Spinal cord (tissue), 10 donors: ENCODE measurements around the gene COG5. TPM values are rescaled to one million over a fixed set of nuclear protein-coding genes. Genes with fewer than 3 reads are reported as not detected.

Experiments used
- DNase-seq, 6 donors: peaks; one replicate each; pipeline versions ENCODE4 v3.0.0 to v3.0.0-alpha.2; 2013 to 2015; ENCODE audit warnings: low spot score in 6 of 6, low read depth in 4 of 6
- H3K27ac ChIP-seq: one replicate; pipeline ENCODE4 v1.5.1; 2013; ENCODE audit warnings: low read depth, low read length, control low read depth
- H3K27me3 ChIP-seq: one replicate; pipeline ENCODE4 v1.6.1; 2013; ENCODE audit warnings: low read length; ENCODE audit not compliant: control insufficient read depth, insufficient read depth
- H3K36me3 ChIP-seq: one replicate; pipeline ENCODE4 v1.6.1; 2013; ENCODE audit warnings: low read length; ENCODE audit not compliant: control insufficient read depth, insufficient read depth
- H3K4me1 ChIP-seq: one replicate; pipeline ENCODE4 v1.6.1; 2013; ENCODE audit warnings: low read length; ENCODE audit not compliant: control insufficient read depth, insufficient read depth
- H3K4me3 ChIP-seq: one replicate; pipeline ENCODE4 v1.5.1; 2013; ENCODE audit warnings: low read depth, low read length, control low read depth
- H3K9me3 ChIP-seq: one replicate; pipeline ENCODE4 v1.6.1; 2013; ENCODE audit warnings: low read length; ENCODE audit not compliant: control insufficient read depth, insufficient read depth
- WGBS: methylation state at CpG from one replicate; pipeline ENCODE4 v1.1.5; 2013; ENCODE audit warnings: missing lambda C conversion rate; ENCODE audit not compliant: insufficient coverage; 5-methylcytosine and 5-hydroxymethylcytosine counted together
- polyA plus RNA-seq, 2 donors: library from polyadenylated mRNA; unstranded; fragments of 120-200 nt; gene quantifications; one replicate each; pipeline ENCODE4 v1.2.1, GENCODE V29; 2013; ENCODE audit not compliant: insufficient read length in 2 of 2
- total RNA-seq, 2 donors: library from RNA; depleted of rRNA in 1 of 2; stranded (reverse); fragments of 120-200 nt in 1 of 2; fragments of >200 nt in 1 of 2; gene quantifications; one replicate each; pipeline versions ENCODE4 v1.2.3 to v1.2.4, GENCODE V29; 2013 to 2014
- donor health status: healthy.

Gene COG5
- total and polyA plus RNA-seq, 4 donors = 18.9 to 48.2 (median 31.5) TPM

DNA sequence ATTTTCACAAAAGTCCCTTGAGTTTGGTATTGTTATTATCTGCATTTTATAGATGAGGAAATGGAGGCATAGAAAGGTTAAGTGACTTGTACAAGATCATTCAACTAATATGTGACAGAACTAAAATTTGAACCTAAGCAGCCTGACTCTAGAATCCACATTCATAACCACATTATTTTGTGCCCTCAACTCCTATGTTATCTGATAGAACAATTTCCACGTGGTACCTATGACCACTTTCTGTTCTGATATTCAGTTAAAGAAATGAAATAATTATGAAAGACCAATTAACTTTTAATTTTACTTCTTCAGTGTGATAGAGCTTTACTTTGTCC lies 33.8 kb upstream of the COG5 start:
- Histone ChIP-seq H3K4me1 (no peaks in the 10 kb centered on the region), H3K9me3 (no peaks in the 10 kb centered on the region), H3K27ac (no peak overlapping the region), H3K4me3 (no peak overlapping the region), H3K27me3 (no peaks in the 10 kb centered on the region), H3K36me3 (peaks cover 3% of the 10 kb centered on the region)
- WGBS = no CpG with 5 or more reads among the region's 1 CpG
- DNase-seq = no peak

DNA sequence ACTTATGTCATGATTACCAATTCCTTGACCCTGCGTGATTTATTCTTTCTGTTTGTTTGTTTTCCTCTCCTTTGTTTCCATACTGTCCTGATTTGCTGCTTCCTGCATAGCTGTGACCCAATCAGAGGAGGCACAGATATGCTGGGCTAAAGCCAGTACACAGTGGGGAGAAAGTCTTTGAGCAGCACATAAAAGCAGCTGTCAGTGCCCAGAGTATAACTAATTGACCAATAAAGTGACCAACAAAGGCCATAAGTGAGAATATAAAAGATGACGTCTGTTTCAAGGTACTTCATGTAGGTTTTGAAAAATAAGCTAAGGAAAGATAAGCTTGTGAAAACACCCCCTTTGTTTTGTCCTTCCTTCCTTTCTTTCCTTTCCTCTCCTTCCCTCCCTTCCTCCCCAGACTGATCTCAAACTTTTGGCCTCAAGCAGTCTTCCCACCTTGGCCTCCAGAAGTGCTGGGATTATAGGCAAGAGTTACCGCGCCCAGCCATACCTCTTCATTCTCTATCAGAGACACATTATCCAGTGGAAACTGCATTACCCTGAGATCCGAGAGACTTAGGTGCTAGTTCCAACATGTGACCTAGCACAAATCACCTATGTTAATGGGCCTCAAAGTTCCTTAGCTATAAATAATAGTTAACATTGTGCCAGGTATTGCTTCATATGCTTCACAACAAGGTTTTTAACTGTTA lies 33.3 kb upstream of the COG5 start:
- Histone ChIP-seq H3K9me3 (no peaks in the 10 kb centered on the region), H3K36me3 (peaks cover 3% of the 10 kb centered on the region), H3K4me3 (no peak overlapping the region), H3K27me3 (no peaks in the 10 kb centered on the region), H3K4me1 (no peaks in the 10 kb centered on the region), H3K27ac (no peak overlapping the region)
- DNase-seq = peak in 2 of 6 donors; percentile 10 to 16
- no CpG with 5 or more reads among the region's 5 CpGs for WGBS

DNA sequence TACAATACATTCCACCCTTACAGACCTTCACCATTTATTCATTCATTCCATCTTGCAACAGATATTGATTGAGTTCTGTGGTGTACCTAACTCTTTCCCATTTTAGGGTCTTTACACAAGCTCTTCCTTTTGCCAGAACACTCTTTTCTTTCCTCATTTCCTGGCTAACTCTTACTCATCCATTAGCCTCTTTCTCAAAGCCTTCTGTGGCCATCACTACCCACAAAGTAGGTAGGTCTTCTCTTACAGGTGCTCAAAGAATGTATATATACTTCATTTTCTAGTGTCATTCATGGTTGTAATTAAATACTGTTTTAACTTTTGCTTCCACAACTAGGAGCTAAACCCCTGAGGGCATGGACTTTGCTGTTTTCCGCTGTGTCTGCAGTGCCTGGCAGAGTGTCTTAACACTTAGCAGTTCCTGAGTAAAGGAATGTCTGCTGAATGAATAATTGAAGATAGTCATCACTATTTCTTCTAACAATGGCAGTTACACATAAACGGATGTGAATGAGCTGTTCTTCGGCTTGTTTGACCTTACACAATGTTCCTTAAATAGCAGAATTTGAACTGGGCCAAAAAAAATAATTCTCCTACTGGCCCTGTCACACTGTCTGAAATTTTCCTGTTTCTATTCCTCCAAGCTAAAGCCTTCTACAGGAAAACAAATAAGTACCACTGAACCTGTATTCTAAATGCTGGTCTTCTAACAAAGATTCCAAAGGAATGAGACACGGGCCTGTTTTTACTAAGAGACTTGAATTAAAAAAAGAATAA lies 31.4 kb upstream of the COG5 start:
- Histone ChIP-seq H3K4me3 (no peak overlapping the region), H3K27ac (no peak overlapping the region)
- 33% methylated on average over 1 of the region's 4 CpGs for WGBS

DNA sequence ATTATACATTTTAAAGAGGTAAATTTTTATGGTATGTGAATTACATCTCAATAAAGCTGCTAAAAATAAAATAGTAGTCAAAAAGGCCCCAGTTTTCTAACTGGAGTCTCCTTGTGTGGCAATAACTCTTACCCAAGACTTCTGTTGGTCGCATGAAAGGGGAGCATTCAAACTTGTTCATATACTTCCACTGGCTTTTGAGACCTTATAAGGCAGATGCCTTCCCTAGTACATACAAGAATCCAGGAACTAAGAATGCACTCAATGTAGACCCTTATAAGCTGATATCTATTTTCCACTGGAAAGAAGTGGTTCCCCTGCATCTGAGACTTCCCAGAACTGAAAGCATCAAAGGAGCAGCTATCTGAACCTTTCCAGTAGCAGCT lies 29.3 kb upstream of the COG5 start:
- Histone ChIP-seq H3K9me3 (no peaks in the 10 kb centered on the region), H3K4me3 (no peak overlapping the region), H3K36me3 (peaks cover 3% of the 10 kb centered on the region), H3K27ac (no peak overlapping the region), H3K27me3 (no peaks in the 10 kb centered on the region), H3K4me1 (no peaks in the 10 kb centered on the region)
- no peak for DNase-seq
- 91% methylated on average over 1 of the region's 1 CpG for WGBS

More for the DNA sequence above, 31.4 kb upstream of the COG5 start:
- H3K9me3 ChIP-seq = no peaks in the 10 kb centered on the region
- no peaks in the 10 kb centered on the region for H3K27me3 ChIP-seq
- peak in 1 of 6 donors; percentile 20 for DNase-seq
- no peaks in the 10 kb centered on the region for H3K4me1 ChIP-seq
- peaks cover 3% of the 10 kb centered on the region for H3K36me3 ChIP-seq

DNA sequence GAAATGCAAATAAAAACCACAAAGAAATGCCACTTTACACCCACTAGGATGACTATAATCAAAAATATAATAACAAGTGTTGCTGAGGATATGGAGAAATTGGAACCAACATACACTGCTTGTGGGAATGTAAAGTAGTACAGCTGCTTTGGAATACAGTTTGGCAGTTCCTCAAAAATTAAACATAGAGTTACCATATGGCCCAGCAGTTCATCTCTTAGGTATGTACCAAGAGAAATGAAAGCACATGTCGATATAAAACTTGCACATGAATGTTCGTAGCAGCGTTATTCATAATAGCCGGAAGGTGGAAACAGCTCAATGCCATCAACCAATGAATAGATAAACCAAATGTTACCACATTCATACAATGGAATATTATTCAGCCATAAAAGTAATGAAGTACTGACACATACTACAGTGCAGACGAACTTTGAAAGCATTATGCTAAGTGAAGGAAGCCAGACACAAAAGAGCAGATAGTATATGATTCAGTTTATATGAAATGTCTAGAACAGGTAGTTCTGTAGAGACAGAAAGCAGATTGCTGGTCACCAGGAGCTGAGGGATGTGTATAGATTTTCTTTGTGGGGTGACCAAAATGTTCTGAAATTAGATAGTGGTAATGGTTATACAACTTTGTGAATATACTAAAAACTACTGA lies 28.8 kb upstream of the COG5 start:
- WGBS = no CpG with 5 or more reads among the region's 5 CpGs
- Histone ChIP-seq H3K9me3 (no peaks in the 10 kb centered on the region), H3K27ac (no peak overlapping the region), H3K4me3 (no peak overlapping the region), H3K27me3 (no peaks in the 10 kb centered on the region), H3K4me1 (no peaks in the 10 kb centered on the region), H3K36me3 (peaks cover 3% of the 10 kb centered on the region)
- DNase-seq = peak in 2 of 6 donors; percentile 29 to 80

DNA sequence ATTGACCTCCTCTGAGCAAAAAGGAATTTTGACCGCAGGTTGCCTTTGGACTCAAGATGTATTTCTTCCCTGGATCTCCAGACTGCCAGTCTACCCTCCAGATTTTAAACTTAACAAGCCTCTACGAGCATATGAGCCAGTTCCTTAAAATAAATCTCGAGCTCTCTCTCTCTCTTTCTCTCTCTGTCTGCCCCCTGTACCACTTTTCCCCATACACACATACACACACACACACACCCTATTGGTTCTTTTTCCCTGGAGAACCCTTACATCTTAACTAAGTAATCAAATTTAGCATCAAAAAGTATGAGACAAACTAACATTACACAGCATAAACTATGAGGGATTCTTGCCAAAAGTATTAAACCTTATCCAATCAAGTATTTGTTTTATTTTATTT lies 27.7 kb upstream of the COG5 start:
- H3K9me3 ChIP-seq = no peaks in the 10 kb centered on the region
- DNase-seq = peak in 1 of 6 donors; percentile 77
- no peak overlapping the region for H3K27ac ChIP-seq
- peaks cover 3% of the 10 kb centered on the region for H3K36me3 ChIP-seq
- no peak overlapping the region for H3K4me3 ChIP-seq
- 100% methylated on average over 3 of the region's 3 CpGs for WGBS
- no peaks in the 10 kb centered on the region for H3K27me3 ChIP-seq
- no peaks in the 10 kb centered on the region for H3K4me1 ChIP-seq

DNA sequence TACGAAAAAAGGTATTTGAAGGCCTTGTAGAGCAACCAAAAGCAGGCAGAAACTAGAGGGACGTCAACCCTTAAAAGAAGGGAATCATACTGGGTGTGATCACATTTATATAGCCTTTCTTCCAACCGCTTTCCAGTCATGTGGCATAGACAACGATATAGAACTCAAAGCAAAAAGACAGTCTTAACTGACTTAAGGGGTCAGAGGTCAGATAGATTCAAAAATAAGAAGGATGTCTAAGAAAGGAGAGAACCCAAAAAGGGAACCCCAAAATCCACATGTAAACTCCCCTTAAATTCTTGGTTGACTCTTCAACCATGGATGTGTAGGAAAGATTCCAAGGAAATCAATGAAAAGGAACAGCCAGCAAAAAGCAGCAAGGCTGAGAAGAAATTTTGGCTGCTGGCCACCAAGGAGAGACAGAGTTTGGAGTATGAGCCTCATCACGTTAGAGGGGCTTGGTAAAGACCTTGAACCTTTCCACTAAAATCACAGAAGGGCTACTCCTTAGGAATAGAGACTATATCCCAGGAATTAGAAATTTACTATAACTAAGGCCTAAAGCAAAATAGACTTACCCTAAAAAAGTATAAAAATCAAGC lies 24.9 kb upstream of the COG5 start:
- H3K4me1 ChIP-seq = no peaks in the 10 kb centered on the region
- peaks cover 3% of the 10 kb centered on the region for H3K36me3 ChIP-seq
- DNase-seq = no peak
- H3K27ac ChIP-seq = no peak overlapping the region
- no peaks in the 10 kb centered on the region for H3K9me3 ChIP-seq
- WGBS = no CpG with 5 or more reads among the region's 5 CpGs
- H3K4me3 ChIP-seq = no peak overlapping the region
- no peaks in the 10 kb centered on the region for H3K27me3 ChIP-seq

DNA sequence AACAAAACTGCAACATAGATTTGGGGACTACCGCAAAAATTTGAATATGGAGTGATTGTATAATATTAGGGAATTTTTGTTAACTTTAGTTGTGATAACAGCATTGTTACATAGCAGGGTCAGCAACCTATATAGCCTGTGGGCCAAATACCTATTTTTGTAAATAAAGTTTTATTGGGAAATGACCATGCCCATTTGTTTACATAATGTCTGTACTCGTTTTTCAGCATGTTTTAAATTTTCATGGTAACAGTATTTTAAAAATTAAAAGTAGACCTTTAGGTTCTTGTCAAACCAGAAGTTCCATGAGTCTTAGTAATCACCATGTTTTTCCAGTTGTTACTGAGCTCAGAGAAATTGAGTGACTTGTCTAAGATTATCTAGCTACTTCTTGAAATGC lies 21.0 kb upstream of the COG5 start:
- H3K27ac ChIP-seq = no peak overlapping the region
- peaks cover 3% of the 10 kb centered on the region for H3K36me3 ChIP-seq
- H3K9me3 ChIP-seq = no peaks in the 10 kb centered on the region
- peaks cover 3% of the 10 kb centered on the region for H3K4me1 ChIP-seq
- H3K4me3 ChIP-seq = no peak overlapping the region
- no peaks in the 10 kb centered on the region for H3K27me3 ChIP-seq
- no CpG with 5 or more reads among the region's 2 CpGs for WGBS
- no peak for DNase-seq

DNA sequence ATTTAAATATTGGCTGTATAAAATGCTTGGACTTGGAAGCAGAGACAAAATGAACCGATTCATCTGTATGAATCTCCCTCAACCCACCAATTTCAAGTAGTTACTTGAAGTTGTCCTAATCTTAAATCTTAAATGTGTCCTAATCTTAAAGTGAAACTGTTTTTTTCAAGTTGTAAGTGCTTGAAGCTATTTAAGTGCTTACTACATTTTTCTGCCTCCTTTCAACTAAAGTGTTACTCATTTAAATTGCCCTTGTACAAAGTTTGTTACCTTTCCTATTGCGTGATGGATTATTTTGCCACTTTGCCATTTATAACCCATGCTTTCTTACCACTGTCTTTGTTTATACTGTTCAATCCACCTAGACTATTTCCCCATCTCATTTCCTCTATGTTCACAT lies 19.2 kb upstream of the COG5 start:
- H3K9me3 ChIP-seq = no peaks in the 10 kb centered on the region
- no peak for DNase-seq
- no peak overlapping the region for H3K27ac ChIP-seq
- no peaks in the 10 kb centered on the region for H3K27me3 ChIP-seq
- peaks cover 3% of the 10 kb centered on the region for H3K36me3 ChIP-seq
- H3K4me3 ChIP-seq = no peak overlapping the region
- peaks cover 3% of the 10 kb centered on the region for H3K4me1 ChIP-seq
- 80% methylated on average over 1 of the region's 2 CpGs for WGBS
